ENCODE results near the gene FUT2.

The FUT2 gene

DNA sequence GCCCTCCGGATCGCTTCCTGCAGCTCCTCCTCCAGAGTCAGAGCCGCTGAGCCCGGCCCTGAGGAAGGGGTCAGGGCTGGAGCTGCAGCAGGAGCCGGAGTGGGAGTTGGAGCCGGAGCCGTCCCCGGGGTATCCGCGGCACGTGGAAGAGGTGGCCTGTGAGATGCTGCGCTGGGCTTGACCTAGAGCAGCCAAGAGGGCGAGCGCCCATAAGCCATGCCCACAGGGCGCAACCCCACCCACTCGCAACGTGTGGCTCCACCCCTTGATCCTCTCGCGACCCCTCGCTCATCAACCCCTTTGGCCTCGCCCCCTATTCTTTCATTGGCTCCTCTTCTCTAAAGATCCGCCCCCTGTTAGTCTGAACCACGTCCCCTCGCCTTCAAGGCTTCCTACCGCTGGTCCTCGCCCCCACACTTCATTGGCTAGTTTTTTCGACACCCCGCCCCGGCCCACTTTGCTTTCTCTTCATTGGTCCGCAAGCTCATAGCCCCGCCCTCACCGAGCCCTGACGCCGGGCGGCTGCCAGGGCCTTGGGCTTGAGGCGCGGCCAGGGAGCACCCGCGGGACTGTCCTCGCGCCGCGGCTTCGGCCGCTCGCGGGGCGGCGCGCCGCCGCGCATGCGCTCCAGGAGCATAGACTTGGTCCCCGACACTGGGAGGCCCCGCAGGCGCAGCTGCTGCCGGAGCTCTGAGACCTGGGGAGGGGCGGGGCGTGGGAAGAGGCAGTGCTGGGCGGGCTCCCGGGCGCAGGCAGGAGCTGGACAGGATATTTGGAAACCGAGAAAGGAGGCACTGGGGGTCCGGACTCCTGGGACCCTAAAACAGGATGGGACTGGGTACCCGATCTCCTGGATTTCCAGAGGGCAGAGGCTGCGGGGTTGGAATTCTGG is 18.3 kb downstream of the FUT2 start (continued):
- no peak for TF ChIP-seq ZNF10 (tag by site-specific recombination; IDR thresholded peaks at IDR 0.05)
- TF ChIP-seq, protein P1, sequence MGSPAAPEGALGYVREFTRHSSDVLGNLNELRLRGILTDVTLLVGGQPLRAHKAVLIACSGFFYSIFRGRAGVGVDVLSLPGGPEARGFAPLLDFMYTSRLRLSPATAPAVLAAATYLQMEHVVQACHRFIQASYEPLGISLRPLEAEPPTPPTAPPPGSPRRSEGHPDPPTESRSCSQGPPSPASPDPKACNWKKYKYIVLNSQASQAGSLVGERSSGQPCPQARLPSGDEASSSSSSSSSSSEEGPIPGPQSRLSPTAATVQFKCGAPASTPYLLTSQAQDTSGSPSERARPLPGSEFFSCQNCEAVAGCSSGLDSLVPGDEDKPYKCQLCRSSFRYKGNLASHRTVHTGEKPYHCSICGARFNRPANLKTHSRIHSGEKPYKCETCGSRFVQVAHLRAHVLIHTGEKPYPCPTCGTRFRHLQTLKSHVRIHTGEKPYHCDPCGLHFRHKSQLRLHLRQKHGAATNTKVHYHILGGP (tag by site-specific recombination; IDR thresholded peaks at IDR 0.05), result no peak
- TF ChIP-seq YY1 (tag by site-specific recombination; IDR thresholded peaks at IDR 0.05), result no peak
- TF ChIP-seq, protein P2, sequence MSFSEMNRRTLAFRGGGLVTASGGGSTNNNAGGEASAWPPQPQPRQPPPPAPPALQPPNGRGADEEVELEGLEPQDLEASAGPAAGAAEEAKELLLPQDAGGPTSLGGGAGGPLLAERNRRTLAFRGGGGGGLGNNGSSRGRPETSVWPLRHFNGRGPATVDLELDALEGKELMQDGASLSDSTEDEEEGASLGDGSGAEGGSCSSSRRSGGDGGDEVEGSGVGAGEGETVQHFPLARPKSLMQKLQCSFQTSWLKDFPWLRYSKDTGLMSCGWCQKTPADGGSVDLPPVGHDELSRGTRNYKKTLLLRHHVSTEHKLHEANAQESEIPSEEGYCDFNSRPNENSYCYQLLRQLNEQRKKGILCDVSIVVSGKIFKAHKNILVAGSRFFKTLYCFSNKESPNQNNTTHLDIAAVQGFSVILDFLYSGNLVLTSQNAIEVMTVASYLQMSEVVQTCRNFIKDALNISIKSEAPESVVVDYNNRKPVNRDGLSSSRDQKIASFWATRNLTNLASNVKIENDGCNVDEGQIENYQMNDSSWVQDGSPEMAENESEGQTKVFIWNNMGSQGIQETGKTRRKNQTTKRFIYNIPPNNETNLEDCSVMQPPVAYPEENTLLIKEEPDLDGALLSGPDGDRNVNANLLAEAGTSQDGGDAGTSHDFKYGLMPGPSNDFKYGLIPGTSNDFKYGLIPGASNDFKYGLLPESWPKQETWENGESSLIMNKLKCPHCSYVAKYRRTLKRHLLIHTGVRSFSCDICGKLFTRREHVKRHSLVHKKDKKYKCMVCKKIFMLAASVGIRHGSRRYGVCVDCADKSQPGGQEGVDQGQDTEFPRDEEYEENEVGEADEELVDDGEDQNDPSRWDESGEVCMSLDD (tag by site-specific recombination; IDR thresholded peaks at IDR 0.05), result peak; percentile 62; the same call in 1 of the 2 replicates
- no peak for TF ChIP-seq ZNF623 (tag by site-specific recombination; IDR thresholded peaks at IDR 0.05)
- TF ChIP-seq ZEB2 (tag by site-specific recombination; IDR thresholded peaks at IDR 0.05), result peak; percentile 61; the same call in 1 of the 2 replicates
- no peak for TF ChIP-seq ZNF394 (tag by site-specific recombination; IDR thresholded peaks at IDR 0.05; ENCODE audit: borderline replicate concordance)
- TF ChIP-seq GLI2 (tag by site-specific recombination; IDR thresholded peaks at IDR 0.05; ENCODE audit: borderline replicate concordance, low read depth), result no peak
- TF ChIP-seq ZNF791 (tag by site-specific recombination; IDR thresholded peaks at IDR 0.05), result no peak
- no peak for TF ChIP-seq FEZF1 (tag by site-specific recombination; IDR thresholded peaks at IDR 0.05)
- TF ChIP-seq, protein P3, sequence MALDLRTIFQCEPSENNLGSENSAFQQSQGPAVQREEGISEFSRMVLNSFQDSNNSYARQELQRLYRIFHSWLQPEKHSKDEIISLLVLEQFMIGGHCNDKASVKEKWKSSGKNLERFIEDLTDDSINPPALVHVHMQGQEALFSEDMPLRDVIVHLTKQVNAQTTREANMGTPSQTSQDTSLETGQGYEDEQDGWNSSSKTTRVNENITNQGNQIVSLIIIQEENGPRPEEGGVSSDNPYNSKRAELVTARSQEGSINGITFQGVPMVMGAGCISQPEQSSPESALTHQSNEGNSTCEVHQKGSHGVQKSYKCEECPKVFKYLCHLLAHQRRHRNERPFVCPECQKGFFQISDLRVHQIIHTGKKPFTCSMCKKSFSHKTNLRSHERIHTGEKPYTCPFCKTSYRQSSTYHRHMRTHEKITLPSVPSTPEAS (tag by site-specific recombination; IDR thresholded peaks at IDR 0.05), result no peak
- TF ChIP-seq, protein P4, sequence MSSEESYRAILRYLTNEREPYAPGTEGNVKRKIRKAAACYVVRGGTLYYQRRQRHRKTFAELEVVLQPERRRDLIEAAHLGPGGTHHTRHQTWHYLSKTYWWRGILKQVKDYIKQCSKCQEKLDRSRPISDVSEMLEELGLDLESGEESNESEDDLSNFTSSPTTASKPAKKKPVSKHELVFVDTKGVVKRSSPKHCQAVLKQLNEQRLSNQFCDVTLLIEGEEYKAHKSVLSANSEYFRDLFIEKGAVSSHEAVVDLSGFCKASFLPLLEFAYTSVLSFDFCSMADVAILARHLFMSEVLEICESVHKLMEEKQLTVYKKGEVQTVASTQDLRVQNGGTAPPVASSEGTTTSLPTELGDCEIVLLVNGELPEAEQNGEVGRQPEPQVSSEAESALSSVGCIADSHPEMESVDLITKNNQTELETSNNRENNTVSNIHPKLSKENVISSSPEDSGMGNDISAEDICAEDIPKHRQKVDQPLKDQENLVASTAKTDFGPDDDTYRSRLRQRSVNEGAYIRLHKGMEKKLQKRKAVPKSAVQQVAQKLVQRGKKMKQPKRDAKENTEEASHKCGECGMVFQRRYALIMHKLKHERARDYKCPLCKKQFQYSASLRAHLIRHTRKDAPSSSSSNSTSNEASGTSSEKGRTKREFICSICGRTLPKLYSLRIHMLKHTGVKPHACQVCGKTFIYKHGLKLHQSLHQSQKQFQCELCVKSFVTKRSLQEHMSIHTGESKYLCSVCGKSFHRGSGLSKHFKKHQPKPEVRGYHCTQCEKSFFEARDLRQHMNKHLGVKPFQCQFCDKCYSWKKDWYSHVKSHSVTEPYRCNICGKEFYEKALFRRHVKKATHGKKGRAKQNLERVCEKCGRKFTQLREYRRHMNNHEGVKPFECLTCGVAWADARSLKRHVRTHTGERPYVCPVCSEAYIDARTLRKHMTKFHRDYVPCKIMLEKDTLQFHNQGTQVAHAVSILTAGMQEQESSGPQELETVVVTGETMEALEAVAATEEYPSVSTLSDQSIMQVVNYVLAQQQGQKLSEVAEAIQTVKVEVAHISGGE (tag by site-specific recombination; conservative IDR thresholded peaks at IDR 0.05; ENCODE audit: low read depth), result no peak
- TF ChIP-seq ZNF677 (tag by site-specific recombination; IDR thresholded peaks at IDR 0.05), result no peak
- TF ChIP-seq, protein P5, sequence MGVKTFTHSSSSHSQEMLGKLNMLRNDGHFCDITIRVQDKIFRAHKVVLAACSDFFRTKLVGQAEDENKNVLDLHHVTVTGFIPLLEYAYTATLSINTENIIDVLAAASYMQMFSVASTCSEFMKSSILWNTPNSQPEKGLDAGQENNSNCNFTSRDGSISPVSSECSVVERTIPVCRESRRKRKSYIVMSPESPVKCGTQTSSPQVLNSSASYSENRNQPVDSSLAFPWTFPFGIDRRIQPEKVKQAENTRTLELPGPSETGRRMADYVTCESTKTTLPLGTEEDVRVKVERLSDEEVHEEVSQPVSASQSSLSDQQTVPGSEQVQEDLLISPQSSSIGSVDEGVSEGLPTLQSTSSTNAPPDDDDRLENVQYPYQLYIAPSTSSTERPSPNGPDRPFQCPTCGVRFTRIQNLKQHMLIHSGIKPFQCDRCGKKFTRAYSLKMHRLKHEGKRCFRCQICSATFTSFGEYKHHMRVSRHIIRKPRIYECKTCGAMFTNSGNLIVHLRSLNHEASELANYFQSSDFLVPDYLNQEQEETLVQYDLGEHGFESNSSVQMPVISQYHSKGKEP (tag by site-specific recombination; IDR thresholded peaks at IDR 0.05), result no peak
- TF ChIP-seq ZNF777 (tag by site-specific recombination; IDR thresholded peaks at IDR 0.05; ENCODE audit: borderline replicate concordance), result no peak
- TF ChIP-seq, protein P6, sequence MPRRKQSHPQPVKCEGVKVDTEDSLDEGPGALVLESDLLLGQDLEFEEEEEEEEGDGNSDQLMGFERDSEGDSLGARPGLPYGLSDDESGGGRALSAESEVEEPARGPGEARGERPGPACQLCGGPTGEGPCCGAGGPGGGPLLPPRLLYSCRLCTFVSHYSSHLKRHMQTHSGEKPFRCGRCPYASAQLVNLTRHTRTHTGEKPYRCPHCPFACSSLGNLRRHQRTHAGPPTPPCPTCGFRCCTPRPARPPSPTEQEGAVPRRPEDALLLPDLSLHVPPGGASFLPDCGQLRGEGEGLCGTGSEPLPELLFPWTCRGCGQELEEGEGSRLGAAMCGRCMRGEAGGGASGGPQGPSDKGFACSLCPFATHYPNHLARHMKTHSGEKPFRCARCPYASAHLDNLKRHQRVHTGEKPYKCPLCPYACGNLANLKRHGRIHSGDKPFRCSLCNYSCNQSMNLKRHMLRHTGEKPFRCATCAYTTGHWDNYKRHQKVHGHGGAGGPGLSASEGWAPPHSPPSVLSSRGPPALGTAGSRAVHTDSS (tag by site-specific recombination; IDR thresholded peaks at IDR 0.05), result no peak
- no peak for TF ChIP-seq ZNF670 (tag by site-specific recombination; IDR thresholded peaks at IDR 0.05; ENCODE audit: low read depth)
- TF ChIP-seq ZNF214 (tag by site-specific recombination; IDR thresholded peaks at IDR 0.05; ENCODE audit: borderline replicate concordance), result no peak
- no peak for TF ChIP-seq ZBTB21 (tag by site-specific recombination; IDR thresholded peaks at IDR 0.05)
- peak; percentile 98 for TF ChIP-seq SP2 (tag by site-specific recombination; IDR thresholded peaks at IDR 0.05)
- no peak for TF ChIP-seq ZNF324 (tag by site-specific recombination; IDR thresholded peaks at IDR 0.05)
- no peak for TF ChIP-seq ZNF121 (tag by site-specific recombination; IDR thresholded peaks at IDR 0.05)
- TF ChIP-seq ZNF37A (tag by site-specific recombination; IDR thresholded peaks at IDR 0.05), result no peak
- TF ChIP-seq YY2 (tag by site-specific recombination; IDR thresholded peaks at IDR 0.05), result no peak
- 0 out of 2 replicates have a peak, but pooled peaks have one; percentile 12 for TF ChIP-seq ZNF501 (tag by site-specific recombination; IDR thresholded peaks at IDR 0.05)
- TF ChIP-seq ZBTB1 (tag by site-specific recombination; IDR thresholded peaks at IDR 0.05), result no peak
- peak; percentile 91 for TF ChIP-seq KLF8 (tag by site-specific recombination; IDR thresholded peaks at IDR 0.05)
- TF ChIP-seq ZNF621 (tag by site-specific recombination; IDR thresholded peaks at IDR 0.05), result no peak

Data from HEK293 (cell line).